Measurements from ENCODE around the gene PCK1. TPM values are rescaled to one million over a fixed set of nuclear protein-coding genes. Genes with fewer than 3 reads are reported as not detected.

PCK1 gene
- total and polyA plus RNA-seq, 2 of the 13 experiments (the other 11 are each of a cell fraction or from before 2014, with no cell fraction given) = 6.5 to 12.6 TPM

DNA sequence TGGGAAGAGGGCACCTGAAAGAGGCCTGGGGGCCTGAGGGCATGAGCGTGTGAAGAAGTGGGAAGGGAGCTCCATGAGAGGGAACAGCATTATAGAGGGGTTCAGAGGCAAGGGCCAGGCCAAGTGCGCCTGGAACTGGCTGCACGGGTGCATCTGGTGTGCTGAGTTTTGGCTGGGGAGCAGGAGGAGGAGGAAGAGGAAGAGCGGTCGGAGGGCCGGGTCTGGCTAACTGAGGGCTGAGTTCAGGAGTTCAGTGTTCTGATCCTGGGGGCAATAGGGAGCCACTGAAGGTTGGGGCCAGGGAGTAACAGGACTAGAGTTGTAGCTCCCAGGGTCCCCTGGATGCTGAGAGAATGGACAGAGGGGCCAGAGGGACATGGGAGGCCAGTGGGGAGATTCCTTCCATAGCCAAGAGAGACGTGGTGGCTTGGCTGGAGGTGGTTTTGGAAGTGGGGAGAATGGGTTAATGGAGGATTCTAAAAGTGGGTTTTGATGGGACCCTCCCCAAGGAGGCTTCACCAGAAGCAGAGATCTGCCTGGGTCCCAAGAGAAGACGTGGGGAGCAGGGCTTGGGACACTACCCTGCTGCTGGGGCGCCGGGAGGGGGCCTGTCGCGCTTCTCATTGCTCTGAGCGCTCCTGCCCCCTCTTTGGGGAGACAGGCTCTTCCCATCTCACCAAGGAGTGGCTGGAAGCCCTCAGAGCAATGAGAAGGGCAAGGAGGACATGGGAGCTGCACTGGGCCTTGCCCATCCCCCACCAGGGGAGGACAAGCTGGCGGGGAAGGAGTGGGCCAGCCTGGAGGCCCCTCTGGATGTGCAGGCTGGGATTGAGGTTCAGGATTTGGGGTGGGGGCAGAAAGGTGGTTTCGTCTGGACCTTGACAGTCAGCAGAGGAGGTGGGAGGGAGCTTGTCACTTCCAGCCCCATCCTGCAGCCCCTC is 30.6 kb downstream of the PCK1 start (continued):
- TF ChIP-seq, protein P1, sequence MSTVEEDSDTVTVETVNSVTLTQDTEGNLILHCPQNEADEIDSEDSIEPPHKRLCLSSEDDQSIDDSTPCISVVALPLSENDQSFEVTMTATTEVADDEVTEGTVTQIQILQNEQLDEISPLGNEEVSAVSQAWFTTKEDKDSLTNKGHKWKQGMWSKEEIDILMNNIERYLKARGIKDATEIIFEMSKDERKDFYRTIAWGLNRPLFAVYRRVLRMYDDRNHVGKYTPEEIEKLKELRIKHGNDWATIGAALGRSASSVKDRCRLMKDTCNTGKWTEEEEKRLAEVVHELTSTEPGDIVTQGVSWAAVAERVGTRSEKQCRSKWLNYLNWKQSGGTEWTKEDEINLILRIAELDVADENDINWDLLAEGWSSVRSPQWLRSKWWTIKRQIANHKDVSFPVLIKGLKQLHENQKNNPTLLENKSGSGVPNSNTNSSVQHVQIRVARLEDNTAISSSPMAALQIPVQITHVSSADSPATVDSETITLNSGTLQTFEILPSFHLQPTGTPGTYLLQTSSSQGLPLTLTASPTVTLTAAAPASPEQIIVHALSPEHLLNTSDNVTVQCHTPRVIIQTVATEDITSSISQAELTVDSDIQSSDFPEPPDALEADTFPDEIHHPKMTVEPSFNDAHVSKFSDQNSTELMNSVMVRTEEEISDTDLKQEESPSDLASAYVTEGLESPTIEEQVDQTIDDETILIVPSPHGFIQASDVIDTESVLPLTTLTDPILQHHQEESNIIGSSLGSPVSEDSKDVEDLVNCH (CRISPR knock-in tag; IDR thresholded peaks at IDR 0.05) = no peak
- TF ChIP-seq PAWR (CRISPR knock-in tag; IDR thresholded peaks at IDR 0.05; ENCODE audit: borderline replicate concordance) (no peak), MED1 (CRISPR knock-in tag; IDR thresholded peaks at IDR 0.05) (no peak), DNMT1 (CRISPR knock-in tag; IDR thresholded peaks at IDR 0.05) (0 out of 2 replicates have a peak, but pooled peaks have one; percentile 39), ZNF644 (CRISPR knock-in tag; IDR thresholded peaks at IDR 0.05; ENCODE audit: low read depth) (no peak), FOXO1 (CRISPR knock-in tag; IDR thresholded peaks at IDR 0.05) (no peak), SP2 (CRISPR knock-in tag; IDR thresholded peaks at IDR 0.05) (0 out of 2 replicates have a peak, but pooled peaks have one; percentile 35), MTA3 (CRISPR knock-in tag; IDR thresholded peaks at IDR 0.05) (no peak), HES4 (CRISPR knock-in tag; IDR thresholded peaks at IDR 0.05; ENCODE audit: borderline replicate concordance) (peak; percentile 59; the same call in 1 of the 2 replicates), SIN3A (IDR thresholded peaks at IDR 0.05; ENCODE audit: borderline replicate concordance, low read depth, low read length) (no peak; the same call in 1 of the 2 replicates)
- TF ChIP-seq, protein P2, sequence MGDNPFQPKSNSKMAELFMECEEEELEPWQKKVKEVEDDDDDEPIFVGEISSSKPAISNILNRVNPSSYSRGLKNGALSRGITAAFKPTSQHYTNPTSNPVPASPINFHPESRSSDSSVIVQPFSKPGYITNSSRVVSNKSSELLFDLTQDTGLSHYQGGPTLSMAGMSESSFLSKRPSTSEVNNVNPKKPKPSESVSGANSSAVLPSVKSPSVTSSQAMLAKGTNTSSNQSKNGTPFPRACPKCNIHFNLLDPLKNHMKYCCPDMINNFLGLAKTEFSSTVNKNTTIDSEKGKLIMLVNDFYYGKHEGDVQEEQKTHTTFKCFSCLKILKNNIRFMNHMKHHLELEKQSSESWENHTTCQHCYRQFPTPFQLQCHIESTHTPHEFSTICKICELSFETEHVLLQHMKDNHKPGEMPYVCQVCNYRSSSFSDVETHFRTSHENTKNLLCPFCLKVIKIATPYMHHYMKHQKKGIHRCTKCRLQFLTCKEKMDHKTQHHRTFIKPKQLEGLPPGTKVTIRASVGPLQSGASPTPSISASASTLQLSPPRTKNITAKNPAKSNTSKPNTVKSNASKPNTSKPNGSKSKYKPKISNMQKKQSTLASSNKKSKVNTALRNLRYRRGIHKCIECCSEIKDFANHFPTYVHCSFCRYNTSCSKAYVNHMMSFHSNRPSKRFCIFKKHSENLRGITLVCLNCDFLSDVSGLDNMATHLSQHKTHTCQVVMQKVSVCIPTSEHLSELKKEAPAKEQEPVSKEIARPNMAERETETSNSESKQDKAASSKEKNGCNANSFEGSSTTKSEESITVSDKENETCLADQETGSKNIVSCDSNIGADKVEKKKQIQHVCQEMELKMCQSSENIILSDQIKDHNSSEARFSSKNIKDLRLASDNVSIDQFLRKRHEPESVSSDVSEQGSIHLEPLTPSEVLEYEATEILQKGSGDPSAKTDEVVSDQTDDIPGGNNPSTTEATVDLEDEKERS (CRISPR knock-in tag; IDR thresholded peaks at IDR 0.05) = no peak
- TF ChIP-seq, protein P3, sequence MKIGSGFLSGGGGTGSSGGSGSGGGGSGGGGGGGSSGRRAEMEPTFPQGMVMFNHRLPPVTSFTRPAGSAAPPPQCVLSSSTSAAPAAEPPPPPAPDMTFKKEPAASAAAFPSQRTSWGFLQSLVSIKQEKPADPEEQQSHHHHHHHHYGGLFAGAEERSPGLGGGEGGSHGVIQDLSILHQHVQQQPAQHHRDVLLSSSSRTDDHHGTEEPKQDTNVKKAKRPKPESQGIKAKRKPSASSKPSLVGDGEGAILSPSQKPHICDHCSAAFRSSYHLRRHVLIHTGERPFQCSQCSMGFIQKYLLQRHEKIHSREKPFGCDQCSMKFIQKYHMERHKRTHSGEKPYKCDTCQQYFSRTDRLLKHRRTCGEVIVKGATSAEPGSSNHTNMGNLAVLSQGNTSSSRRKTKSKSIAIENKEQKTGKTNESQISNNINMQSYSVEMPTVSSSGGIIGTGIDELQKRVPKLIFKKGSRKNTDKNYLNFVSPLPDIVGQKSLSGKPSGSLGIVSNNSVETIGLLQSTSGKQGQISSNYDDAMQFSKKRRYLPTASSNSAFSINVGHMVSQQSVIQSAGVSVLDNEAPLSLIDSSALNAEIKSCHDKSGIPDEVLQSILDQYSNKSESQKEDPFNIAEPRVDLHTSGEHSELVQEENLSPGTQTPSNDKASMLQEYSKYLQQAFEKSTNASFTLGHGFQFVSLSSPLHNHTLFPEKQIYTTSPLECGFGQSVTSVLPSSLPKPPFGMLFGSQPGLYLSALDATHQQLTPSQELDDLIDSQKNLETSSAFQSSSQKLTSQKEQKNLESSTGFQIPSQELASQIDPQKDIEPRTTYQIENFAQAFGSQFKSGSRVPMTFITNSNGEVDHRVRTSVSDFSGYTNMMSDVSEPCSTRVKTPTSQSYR (CRISPR knock-in tag; IDR thresholded peaks at IDR 0.05; ENCODE audit: borderline replicate concordance) = peak; percentile 79
- TF ChIP-seq, protein P4, sequence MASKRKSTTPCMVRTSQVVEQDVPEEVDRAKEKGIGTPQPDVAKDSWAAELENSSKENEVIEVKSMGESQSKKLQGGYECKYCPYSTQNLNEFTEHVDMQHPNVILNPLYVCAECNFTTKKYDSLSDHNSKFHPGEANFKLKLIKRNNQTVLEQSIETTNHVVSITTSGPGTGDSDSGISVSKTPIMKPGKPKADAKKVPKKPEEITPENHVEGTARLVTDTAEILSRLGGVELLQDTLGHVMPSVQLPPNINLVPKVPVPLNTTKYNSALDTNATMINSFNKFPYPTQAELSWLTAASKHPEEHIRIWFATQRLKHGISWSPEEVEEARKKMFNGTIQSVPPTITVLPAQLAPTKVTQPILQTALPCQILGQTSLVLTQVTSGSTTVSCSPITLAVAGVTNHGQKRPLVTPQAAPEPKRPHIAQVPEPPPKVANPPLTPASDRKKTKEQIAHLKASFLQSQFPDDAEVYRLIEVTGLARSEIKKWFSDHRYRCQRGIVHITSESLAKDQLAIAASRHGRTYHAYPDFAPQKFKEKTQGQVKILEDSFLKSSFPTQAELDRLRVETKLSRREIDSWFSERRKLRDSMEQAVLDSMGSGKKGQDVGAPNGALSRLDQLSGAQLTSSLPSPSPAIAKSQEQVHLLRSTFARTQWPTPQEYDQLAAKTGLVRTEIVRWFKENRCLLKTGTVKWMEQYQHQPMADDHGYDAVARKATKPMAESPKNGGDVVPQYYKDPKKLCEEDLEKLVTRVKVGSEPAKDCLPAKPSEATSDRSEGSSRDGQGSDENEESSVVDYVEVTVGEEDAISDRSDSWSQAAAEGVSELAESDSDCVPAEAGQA (IDR thresholded peaks at IDR 0.05; ENCODE audit: low read depth) = no peak
- TF ChIP-seq, protein P4 (CRISPR knock-in tag; IDR thresholded peaks at IDR 0.05; ENCODE audit: borderline replicate concordance) = no peak
